ENCODE data around the gene TDRD10. TPM values are rescaled to one million over a fixed set of nuclear protein-coding genes. Genes with fewer than 3 reads are reported as not detected.
"Not testable (repeated sequence)": the region's sequence is repeated elsewhere in the genome, so short reads cannot be mapped to it uniquely, and the experiment has no call there.

TDRD10 gene
- polyA plus RNA-seq, 1 donor = 2.3 TPM

DNA sequence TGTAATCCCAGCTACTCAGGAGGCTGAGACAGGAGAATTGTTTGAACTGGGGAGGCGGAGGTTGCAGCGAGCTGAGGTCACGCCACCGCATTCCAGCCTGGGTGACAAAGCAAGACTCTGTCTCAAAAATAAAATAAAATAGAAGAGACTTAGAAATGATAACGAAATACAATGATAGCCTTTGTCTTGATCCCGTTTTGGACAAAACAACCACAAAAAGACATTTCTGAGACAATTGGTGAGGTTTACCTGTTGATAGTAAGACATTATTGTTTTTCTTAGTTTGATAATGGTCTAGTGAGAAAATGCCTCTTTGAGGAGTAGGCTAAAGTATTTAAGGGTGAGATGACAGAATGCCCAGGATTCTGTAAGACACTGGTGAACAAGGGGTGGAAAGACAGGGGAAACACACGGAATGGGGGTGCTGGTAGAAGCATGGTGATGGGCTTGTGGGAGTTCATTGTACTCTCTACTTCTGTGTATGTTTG, 12.1 kb downstream of the TDRD10 start:
- no peak for DNase-seq (ENCODE audit: low read depth)

DNA sequence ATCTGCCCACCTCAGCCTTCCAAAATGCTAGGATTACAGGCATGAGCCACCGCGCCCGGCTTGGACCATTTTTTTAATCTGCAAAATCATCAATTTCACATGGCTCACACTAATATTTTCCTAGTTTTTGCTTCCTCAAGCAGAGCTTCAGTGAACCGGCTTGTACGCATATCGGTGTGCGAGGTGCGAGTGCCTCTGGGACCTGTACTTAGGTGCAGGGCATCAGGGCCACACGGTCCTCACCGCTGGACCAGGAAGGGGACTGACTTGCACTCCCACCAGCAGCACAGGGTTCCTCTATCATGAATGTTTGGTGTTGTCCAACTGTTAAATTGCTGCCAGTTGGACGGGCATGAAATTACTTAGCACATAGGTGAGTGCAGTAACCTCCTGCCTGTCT, 15.6 kb downstream of the TDRD10 start:
- DNase-seq (ENCODE audit: low read depth) = no peak

DNA sequence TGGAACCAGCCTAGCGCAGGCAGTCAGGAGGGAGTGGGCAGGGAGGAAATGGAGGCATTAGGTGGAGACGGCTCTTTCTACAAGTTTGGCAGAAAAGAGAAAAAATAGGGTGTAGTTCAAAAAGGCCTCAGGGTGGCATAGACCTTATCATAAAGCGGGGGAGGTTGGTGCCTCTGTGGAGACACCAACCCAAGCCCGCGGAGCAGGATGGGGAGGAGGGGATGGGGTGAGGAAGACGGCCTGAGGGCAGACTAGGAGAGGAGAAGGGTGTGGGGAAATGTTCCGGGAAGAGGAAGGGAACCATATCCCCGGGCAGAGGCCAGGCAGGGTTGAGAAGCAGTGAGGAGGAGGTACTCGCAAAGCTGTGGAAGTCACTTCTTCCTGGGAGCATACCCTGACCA, 17.6 kb downstream of the TDRD10 start:
- no peak for DNase-seq (ENCODE audit: low read depth)

DNA sequence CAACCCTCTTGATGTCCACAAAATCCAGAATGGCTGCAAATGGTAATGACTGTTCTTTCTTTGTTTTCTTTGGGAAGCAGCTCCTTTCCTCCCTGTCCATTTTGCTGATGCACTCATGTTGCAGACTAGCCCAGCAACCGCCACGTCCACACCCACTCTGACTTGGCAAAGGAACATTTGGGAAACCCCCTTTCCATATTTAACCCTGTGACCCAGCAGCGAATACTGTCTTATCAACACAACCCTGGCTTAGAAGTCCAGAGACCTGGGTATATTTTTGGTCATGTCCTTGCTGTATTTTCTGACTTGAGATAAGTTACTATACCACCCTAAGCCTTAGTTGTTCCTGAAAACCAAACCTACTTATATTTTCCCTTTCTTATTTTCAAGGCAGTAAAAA, 18.3 kb downstream of the TDRD10 start:
- DNase-seq (ENCODE audit: low read depth) = no peak

DNA sequence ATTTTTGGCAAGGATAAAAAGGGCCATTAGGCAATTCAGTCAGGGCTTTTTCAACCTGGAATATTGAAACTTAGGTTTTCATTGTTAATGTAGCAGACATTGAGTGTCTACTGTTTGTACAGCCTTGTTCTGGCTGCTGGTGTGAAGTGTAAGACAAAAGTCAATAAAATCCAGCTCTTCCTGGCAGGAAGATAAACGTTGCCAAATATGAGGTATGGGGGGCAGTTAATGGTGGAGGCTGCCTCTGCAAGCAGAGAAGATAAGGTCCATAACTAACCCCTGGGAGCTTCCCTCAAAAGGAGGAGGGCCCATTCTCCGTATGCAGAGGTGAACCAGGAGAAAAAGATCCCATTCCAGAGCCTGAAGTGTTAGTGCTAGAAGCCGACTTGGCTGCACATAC, 19.7 kb downstream of the TDRD10 start:
- no peak for DNase-seq (ENCODE audit: low read depth)

DNA sequence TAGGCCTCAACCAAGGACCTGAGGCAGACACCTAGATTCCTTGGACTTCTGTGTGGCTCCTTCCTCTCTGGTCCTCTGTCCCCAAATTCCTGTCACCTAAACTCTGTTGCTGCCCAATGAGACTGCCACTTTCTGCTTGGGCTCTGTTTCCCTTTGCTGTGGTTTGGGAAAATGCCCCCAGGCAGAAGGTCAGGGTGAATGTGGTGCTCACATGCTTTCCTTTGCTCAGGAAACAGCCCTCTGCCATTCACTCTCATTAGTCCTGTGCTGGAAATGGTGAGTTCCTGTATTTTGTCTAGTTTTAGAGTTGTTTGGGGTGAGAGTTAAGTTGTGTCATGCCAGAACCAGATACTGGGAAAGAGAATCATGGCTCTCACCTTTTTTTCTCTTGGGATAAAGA, 22.9 kb downstream of the TDRD10 start:
- no peak for DNase-seq (ENCODE audit: low read depth)

DNA sequence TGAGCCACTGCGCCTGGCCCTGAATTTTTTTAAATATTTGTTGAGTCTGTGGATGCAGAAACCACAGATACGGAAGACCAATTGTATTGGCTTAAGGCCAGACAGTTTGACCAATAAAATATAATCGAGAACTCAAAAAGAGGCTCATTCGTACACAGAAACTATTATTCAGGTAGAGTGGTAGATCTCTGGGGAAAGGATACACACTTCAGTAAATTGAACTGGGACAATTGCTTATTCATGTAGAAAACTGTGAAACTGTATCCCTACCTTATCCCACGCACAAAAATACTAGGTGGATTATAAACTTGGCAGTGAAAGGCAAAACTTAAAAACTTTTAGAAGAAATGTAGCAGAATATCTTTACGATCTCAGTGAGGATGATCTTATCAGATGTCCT, 25.2 kb downstream of the TDRD10 start:
- DNase-seq (ENCODE audit: low read depth) = no peak

DNA sequence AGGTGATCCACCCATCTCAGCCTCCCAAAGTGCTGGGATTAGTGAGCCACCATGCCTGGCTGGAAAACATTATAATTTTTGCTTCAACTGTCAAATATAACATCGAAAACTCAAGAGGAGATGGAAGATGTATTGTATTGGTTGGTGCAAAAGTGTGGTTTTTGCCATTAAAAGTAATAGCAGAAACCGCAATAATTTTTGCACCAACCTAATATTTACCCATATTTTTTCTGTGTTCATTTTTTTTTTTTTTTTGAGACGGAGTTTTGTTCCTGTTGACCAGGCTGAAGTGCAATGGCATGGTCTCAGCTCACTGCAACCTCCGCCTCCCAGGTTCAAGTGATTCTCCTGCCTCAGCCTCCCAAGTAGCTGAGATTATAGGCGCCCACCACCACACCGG, 27.3 kb downstream of the TDRD10 start:
- no peak for DNase-seq (ENCODE audit: low read depth)

DNA sequence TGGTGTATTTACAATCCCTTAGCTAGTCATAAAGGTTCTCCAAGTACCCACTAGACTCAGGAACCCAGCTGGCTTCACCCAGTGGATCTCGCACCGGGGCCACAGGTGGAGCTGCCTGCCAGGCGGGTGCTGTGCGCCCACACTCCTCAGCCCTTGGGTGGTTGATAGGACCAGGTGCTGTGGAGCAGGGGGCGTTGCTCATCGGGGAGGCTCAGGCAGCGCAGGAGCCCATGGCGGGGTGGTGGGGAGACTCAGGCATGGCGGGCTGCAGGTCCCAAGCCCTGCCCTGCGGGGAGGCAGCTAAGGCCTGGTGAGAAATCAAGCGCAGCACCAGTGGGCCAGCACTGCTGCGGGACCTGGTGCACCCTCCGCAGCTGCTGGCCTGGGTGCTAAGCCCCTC, 29.9 kb downstream of the TDRD10 start:
- DNase-seq (ENCODE audit: low read depth) = not testable (repeated sequence)

DNA sequence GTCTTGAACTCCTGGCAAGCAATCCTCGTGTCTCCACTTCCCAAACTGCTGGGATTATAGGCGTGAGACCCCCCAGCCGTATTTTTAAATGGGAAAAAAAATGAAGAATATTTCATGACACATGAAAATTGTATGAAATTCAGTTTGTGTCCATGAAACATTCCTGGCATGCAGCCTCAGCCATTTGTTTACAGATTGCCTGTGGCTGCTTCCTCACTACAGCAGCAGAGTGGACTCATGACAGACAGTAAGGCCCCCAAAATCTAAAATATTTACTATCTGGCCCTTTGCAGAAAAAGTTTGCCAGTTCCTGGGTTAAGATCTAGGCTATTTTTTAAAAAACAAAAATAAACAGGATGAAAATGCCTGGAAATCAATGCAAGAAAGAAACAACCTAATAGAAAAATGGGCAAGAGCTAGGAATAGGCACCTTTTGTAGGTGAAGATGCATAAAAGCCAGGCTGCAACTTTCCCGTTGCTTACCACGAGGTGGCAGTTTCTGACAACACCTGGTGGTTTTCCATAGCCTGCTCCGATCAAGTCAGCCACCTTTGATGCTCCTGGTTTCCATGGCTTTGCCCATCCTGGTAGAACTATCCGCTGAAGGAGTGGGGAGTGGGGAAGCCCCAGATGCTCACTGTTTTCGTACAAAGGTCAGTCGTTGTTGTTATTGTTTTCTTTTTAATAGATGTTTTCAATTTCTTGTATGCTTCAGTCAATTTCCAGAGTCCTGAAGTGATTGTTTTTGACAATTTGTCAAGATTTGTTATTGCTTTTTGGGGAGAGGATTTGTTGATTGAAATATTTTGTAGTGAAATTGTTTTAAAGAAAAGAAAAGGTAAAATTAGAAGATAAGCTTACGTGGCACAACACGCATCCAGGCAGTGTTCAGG, 32.2 kb downstream of the TDRD10 start:
- no peak for DNase-seq (ENCODE audit: low read depth)

DNA sequence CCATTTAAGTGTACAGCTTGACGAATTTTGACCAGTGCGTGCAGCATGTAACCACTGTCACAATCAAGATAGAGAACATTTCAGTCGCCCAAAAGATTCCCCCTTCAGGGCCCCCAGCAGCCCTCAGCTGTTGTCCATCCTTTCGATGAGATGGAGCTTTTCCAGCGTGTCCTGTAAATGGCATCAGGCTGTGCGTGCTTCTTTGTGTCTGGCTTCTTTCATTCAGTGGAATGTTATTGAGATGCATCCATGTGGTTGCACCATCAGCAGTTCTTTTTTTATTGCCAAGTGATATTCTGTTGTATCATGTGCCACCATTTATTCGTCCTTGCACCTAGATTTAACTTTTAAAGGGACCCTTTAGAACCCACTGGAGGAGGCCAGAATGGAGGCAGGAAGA, 34.6 kb downstream of the TDRD10 start:
- no peak for DNase-seq (ENCODE audit: low read depth)

DNA sequence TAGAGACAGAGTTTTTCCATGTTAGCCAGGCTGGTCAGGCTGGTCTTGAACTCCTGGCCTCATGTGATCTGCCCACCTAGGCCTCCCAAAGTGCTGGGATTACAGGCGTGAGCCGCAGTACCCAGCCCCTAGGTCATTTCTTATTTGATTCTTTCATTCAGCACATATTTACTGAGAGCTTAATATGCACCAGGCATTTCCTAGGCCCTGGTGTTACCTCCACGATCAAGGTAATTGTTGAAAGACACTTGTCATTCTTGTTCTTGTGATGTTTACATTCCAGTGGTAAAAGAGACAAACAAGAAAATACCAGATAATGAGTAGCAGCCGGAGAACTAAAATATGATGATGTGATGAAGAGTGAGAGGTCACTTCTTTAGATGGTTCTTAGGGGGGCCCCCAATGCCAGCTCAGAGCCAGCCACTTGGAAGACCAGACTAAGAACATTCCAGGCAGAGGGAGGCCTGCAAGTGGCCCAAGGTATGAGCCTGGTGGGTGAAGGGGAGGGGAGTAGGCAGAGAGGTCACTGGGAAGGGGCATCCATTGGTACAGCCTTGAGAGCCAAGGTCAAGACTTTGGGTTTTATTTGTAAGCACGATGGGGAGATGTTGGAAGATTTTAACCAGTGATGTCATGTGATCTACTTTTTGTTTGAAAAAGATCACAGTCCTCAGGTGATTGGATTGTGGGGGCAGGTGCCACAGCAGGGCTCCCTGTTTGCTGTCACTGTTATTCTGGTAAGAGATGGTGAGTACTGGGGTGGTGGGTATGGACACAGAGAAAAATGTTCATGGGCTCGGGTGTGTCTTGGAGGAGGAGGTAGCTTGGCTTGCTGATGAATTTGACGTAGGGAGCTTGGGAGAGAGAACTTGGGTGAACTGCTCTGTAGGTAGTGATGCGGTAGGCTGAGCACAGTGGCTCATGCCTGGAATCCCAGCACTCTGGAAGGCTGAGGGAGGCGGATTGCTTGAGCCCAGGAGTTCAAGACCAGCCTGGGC, 37.8 kb downstream of the TDRD10 start:
- no peak for DNase-seq (ENCODE audit: low read depth)

DNA sequence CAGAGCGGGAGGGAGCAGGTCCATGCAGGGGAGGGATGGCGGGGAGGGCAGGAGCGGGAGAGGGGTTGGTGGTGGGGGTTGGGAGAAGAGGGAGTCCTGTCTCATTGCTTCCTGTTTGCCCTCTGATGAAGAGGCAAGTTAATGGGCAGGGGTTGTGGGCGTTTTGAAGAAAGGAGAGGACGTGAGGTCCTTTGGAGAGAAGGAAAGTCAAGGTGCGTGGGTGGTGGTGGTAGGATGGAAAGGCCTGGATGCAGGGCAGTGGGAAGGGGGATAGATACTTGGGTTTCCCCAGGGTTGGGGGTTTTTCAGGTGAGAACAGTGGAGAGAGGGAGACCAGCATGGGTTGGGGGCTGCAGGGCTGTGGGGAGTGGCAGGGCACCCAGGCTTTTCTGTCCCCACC, 39.2 kb downstream of the TDRD10 start:
- no peak for DNase-seq (ENCODE audit: low read depth)

DNA sequence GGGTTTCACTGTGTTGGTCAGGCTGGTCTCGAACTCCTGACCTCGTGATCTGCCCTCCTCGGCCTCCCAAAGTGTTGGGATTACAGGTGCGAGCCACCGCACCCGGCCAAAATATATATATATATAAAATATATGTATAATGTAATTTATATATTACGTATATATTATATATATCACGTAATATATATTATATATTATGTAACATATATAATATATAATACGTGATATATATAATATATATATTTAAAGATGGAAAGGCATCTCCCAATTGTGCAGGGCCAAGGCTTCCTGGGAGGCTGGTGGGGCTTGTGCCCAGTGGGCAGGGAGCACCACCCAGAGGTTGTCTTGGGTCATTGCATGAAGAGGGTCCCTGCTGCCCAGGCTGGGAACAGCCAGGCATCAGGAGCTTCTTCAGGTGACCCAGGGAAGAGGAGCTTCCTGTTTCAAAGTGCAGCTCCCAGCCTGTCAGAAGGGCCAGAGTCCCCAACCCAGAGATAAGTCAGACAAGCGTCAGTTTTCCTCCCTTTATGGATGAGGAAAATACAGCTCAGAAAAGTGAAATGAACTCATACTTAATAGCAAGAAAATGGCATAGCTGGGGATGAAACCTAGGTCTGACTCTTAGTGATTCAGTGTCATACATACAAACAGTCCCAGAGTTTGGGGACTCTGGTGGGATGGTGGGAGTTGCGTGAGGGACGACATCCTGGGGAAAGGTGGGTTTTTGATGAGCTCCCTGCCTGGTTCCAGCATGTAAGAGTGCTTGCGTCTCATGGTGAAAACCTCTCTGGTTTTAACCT, 44.4 kb downstream of the TDRD10 start:
- no peak for DNase-seq (ENCODE audit: low read depth)

DNA sequence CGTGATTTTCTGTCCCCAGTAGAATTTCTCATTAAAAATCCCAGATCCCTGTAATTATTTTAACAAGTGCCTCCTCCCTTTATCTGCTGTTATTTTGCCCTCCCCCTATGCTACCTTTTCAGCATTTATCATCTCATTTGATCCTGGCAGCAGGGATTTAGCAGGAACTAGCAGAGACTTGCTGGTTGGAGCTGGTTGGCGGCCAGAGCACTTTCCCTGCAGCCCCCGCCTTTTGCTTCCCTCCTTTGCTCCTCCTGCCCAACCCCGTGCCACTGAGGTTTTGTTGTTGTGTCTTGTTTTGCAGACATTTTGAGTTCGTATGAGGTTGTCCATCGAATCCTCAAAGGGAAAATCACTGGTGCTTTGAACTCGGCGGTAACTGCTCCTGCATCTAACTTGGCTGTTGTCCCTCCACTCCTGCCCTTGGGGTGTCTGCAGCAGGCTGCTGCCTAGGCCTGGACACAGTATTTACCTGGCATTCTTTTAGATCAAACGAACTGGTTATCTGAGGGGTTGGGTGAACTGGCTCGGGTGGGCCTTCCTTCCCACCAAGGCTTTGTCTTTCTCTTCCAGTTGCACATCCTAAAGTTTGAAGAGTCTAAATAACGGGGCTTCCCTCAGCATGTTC, 45.2 kb downstream of the TDRD10 start:
- no peak for DNase-seq (ENCODE audit: low read depth)

DNA sequence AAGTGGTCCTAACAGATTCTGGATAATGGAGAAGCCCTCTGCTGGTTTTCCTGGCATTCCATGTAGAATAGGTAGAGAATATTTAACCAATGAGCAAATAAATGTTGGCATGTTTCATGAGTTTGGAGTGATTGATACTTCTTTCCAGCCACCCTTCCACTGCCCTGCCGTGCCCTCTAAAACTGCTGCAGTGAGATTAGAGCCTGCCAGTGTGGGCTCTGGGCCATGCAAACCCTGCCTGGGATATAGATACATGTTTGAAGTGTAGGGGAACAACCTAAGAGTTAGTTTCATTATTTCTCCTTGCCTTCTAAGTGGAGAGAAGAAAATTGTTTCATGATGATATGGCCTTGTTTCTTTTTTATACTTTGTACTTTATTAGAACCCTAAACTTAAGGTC, 46.0 kb downstream of the TDRD10 start:
- DNase-seq (ENCODE audit: low read depth) = no peak

DNA sequence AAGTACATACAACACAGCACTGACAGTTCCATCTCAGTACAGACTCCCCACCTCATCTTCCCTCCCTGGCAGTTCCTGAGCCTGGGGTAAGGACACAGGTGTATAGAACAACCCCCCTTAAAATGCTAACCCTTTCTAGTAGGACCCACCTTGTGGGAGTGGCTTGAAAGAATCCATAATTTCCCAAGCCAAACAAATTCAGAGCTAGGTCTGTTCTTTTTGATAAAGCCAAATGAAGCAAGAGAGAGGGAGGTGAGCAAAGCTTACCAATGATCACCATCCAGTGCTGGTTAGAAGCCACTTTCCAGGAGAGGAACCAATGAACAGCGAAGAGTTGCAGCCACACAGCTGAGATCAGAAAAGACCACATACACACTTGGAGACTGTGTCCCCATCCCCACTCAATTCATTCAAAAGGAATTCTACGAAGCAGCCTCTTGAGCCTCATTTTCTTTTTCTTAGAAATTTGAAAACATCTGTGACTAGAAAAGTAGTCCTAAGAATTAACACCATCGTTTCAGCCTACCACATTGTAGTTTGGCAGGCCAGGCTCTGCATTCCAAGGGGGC, 47.3 kb downstream of the TDRD10 start:
- DNase-seq (ENCODE audit: low read depth) = no peak

DNA sequence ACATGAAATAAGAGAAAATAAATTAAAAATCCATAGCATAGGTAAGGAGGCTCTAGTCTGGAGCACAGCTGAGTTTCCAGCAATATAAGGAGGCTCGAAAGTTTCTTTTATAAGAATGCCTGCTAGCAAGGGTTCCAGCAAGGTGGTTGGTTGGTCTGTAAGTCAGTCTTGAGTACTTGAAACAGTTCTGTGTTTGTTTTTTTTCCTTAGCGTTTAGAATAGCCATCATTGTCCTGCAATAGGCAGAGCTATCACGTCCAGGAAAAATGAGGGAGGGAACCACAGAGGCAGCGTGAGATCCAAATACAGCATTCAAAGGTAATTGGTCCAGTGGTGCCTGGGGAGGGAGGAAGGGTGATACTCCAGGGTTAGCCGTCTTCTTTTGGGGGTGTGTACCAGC, 48.1 kb downstream of the TDRD10 start:
- DNase-seq (ENCODE audit: low read depth) = no peak

DNA sequence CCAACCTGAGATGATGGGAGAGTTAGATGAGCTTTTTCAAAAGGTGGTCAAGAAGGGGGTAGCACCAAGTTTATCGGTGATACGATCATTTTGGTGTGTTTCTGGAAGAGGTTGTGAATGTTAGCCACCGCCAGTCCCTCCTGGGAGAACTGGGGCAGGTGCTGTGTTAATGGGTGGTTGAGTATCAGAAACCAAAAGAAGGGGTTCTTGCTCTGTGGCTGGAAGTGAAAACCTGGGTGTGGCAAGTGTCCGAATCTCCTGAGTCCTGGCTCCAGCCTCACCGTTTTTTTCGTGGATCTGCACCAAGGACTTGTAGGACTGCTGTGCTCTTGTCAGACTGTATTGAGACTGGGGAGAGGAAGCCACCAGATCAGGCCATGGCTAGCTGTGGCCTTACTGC, 48.6 kb downstream of the TDRD10 start:
- no peak for DNase-seq (ENCODE audit: low read depth)

DNA sequence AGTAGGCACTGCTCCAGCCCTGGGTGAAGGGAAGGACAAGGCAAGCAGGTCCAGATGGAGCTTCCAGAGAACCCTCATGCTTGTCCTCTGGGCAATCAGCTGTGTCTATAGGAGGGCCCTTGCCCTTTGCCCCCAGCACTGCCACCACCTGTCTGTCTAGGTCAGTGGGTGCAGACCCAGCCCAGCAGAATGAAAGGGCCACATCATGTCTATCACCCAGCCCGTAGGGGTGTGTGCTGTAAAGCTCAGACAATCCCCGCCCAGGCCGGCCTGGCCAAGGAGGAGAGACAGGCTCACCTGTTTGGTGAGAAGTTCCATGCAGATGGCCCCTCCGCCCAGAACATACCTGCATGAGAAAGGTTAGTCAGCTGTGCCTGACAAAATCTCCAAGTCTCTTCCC, 49.5 kb downstream of the TDRD10 start:
- no peak for DNase-seq (ENCODE audit: low read depth)

DNA sequence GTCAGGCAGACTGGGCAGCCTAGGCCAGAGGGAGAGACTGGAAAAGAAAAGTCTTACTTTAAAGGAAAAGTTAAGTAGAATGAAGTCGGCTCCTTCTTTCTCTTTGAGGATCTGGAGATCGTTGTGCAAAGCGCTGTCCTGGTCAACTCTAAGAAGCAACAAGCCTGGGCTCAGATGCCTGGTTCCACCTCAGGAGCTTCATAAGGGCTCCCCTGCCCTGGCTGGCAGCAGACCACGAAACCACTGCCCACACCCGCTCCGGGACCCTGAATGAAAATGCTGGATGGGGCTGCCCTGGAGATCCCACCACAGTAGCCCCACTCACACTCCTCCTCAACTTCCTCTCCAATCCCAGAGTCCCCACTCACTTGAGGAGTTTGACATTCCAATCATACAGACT, 50.0 kb downstream of the TDRD10 start:
- DNase-seq (ENCODE audit: low read depth) = no peak
